HG02610 (cell line): ENCODE results near the gene AP1M1.
A peak's percentile ranks its signal among the peaks of the same experiment; 100 is the strongest.

Experiments used
- ATAC-seq: cut with Tn5 transposase; IDR thresholded peaks from one replicate; pipeline ENCODE4 v1.9.1; 2021; ENCODE audit warnings: mild to moderate bottlenecking, moderate library complexity; ENCODE audit not compliant: unreplicated experiment

Gene AP1M1

DNA sequence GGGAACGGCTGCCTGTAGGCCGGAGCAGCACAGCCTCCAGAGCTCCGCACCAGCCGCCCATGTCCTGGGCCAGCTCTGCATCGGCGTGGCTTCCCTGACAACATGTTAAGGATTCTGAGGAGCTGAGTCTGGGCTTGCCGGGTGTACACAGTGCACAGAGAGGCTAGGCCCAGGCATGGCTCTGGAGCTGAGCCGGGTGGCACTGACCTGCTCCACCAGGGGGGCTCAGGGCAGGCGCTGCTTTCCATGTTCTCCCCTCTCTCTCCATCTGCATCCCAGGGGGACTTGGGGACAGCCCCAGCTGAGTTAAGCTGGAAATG lies 31.6 kb downstream of the AP1M1 start:
- ATAC-seq, result no peak

DNA sequence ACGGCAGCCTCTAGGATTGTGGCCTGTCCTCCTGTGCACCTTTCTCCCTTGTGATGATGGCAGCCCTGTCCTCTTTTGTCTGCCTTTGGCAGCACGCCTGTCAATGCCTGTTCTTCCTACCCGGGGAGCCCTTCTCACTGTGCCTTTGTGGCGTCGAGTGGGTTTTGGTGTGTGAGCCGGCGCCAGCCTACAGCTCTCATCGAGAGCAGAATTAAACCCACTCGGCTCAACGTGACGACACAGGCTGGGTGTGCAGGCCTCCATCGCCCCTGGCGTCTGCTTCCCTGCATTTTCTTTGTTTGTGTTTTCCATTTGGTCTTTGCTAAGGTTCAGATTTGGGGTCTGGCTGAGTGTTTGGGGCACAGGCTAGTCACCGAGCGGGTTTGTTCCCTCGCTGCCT lies 34.4 kb downstream of the AP1M1 start:
- no peak for ATAC-seq

DNA sequence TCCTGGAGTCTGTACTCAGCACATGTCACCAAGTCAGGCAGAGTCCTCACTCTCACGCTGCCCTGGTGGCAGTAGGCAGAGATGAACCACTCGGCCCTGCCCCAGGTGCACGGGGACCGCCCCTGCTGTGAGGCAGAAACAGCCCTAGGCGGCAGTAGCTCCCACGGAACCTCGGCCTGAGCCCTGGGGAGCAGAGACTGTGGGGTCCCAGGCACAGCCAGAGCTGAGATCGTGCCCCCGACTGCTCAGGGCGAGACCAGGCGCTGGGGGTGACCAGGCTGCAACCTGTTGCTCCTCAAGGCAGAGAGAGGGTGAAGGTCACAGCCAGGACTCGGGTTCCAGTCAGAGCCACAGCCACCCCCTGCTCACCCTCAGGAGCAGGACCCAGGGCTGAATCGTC lies 34.9 kb downstream of the AP1M1 start:
- no peak for ATAC-seq

DNA sequence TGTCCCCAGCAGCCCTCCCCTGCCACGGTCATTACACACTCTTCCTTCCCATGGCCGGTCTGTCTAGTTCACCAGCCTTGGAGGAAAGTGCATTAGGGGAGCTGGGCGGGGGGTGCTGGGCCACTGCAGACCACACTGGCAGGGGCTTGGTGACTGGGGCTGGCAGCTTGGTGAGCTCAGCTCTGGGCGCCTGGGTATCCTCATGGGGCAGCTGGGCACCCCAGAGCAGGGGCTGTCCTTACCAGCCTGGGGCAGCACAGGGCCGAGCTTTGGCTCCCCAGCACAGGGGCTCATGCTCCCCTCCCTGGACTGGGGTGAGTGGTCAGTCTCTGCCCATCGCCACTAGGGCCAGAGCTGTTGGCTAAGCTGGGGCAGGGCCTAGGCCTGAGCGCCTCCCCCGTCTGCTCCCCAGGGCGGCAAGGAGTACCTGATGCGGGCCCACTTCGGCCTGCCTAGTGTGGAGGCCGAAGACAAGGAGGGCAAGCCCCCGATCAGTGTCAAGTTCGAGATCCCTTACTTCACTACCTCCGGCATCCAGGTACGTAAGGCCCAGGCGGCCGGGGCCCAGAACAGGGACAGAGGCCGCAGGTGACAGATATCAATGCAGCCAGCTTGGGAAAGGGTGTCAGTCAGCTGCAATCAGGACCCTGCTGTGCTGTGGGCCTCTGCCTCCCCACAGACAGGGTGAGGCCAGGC lies 35.5 kb downstream of the AP1M1 start:
- no peak for ATAC-seq

DNA sequence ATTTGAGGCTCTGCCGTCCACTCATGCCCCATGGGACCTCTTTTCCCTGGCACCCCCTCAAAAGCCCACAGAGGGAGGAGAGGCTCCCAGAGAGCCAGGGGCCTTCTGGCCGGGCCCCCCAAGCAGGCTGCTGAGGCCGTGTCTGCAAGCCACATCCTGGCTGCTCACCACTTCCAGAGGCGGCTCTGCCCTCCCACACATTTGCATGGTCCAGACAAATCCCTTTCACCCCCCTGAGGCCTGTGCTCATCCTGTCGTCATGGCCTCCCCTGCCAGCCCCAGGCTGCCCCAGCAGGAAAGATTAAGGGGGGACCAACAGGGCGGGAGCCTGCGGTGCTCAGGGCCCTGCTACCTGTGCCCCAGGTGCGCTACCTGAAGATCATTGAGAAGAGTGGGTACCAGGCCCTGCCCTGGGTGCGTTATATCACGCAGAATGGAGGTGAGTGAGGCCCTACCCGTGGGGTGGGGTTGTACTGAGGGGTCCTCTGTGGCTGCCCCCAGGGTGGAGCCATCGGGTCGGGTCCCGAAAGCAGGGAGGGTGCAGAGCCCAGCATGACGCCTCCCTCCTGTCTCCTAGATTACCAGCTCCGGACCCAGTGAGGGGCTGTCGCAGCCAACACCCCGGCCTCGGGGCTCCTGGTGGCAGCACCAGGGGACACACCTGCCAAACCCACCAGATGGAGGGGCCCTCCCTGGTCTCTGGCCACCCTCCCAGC lies 36.3 kb downstream of the AP1M1 start:
- no peak for ATAC-seq

DNA sequence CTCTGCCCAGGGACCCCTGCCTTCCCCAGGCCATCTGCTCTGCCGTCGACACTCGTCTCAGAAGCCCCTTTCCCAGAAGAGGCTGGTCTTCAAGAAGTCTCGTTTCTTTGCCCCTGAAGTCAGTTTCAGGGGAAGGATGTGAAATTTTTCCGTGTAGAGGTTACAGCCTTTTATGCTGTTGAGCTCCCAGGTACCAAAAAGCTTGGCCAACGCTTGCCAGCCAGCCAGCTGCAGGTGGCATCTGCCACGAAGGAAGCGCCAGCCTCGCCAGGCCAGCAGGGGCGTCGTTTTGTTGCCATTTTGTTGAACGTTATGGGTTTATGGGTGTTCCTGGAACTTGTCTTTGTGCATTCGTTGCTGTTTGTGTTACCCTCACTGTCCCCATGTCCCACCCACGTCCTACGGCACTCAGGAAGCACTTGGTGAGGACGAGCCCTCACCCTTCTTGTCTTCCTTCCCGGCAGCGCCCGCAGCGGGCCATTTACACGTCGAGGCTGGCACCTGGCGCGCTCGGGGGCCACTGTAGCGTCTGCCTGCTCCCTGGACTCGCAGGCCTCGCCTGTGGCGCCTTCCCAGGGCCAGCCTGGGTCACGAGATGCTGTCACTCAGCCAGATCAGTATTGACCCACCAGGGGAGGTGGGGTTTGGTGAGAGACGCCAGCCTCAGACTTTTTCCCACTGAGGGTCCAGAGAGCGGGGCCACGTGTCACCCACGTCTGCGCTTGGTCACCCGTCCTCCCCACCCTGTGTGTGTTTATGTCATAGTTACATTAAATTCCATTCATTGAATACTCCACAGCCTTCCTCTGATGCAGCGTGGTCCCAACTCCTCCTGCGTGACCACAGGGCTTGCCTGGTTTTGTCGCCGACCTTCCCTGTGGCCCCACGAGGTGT lies 37.1 kb downstream of the AP1M1 start:
- ATAC-seq, result no peak

DNA sequence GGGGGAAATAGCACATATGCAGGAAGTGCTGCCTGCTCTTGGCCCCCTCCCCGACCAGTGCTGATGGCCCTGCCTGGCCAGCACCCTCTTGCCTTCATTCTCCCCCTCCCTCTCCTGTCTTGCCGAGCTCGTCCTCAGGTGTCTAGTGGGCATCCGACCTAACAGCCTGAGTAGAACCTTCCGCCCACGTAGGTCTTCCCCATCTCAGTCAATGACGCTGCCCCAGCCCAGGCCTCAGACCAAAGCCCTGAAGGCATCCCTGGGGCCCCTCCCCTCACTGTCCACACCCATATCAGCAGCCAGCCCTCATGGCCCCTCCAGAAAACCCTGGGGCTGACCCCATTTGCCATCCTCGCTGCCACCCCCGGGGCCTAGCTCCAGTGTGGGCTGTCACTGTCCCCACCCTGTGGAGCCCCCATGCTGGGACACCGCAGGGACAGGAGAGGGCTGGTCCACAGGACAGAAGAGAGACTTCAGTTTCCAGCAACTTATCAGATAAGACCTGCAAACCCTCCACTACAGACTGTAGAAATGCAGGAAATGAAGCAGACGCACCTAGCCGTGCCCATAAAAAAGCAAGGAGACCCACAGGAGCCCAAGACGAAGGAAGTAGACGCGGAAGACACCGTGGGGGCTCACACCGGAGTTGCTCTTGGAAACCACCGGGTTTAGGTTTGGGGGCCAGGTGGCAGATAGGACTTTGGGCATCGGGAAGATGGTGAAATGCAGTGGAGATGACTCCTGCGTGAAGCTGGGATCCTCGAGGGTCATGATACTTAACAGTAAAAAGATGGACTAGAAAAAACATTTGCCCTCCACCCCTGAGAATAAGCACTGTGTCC lies 38.3 kb downstream of the AP1M1 start:
- ATAC-seq, result no peak

DNA sequence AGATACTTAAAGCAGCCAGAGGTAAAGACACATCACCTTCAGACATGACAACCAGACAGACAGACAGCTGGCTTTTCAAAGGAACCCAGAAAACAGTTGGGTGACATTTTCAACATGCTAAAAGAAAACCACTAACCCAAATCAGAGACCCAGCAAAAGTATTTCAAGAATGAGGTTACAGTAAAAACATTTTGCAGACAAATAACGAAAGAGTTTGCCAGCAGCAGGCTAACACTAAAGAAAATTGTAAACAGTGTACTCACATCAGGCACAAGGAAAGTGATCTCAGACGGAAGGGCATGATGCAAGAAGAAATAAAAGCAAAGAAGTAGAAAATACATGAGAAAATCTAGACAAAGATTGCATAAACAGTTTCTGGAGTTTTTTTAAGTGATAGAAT lies 46.4 kb downstream of the AP1M1 start:
- ATAC-seq, result no peak

DNA sequence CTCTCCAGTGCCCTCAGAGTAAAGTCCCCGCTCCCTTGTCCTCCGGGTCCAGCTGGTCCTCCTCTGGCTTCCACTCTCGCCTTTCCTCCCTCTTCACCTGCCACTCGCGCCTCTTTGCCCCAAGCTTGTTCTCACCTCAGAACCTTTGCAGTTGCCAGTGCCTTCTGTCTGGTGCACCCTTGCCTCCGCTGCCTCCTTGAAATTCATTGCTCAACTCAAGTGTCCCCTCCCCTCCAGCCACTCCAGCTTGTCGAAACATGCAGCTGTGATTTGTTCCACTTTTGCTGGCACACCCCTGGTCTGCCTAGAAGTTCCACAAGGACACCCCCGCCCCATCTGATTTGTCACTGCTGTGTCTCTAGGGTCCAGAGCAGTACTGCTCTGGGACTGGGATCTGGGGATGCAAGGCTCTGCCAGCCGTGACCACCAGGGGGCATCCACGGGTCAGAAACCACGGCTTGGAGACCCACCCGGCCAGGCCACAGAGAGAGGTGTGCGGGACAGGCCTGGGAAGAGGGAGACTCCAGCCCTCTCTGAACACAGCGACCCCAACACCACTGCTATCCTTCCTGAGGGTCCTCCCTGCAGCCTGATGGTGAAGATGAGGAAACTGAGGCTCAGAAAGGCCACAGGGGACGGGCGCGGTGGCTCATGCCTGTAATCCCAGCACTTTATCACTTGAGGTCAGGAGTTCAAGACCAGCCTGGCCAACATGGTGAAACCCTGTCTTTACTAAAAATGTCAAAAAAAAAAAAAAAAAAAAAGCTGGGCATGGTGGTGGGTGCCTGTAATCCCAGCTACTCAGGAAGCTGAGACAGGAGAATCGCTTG lies 49.9 kb downstream of the AP1M1 start:
- ATAC-seq, result peak; percentile 48

DNA sequence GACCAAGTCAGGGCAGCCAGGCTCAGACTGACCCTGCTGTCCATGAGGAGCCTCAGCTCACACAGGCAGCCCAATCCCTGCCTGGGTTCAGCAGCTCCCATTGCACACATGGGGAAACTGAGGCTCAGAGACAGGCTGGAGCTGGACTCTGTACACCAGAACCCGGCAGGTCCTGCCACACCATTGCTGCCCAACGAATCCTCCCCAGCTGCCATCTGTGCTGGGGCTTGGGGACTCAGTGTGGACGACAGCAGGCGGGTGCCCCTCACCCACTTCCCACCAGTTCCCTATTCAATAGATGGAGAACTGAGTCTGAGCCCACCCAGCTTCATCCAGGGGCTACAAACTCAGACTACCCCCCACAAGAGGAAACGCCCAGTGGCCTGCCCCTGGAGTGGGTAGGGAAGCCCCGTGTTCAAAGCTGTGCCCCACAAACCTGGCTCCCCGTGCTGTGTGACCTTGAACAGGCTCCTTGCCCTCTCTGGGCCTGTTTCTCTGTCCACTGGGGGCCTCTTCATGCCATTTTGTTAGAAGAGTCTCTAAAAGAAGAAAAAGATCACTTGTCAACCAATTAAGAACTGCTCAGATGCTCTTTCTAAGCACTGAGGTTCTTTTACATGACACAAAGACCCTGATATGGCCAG lies 50.8 kb downstream of the AP1M1 start:
- no peak for ATAC-seq

DNA sequence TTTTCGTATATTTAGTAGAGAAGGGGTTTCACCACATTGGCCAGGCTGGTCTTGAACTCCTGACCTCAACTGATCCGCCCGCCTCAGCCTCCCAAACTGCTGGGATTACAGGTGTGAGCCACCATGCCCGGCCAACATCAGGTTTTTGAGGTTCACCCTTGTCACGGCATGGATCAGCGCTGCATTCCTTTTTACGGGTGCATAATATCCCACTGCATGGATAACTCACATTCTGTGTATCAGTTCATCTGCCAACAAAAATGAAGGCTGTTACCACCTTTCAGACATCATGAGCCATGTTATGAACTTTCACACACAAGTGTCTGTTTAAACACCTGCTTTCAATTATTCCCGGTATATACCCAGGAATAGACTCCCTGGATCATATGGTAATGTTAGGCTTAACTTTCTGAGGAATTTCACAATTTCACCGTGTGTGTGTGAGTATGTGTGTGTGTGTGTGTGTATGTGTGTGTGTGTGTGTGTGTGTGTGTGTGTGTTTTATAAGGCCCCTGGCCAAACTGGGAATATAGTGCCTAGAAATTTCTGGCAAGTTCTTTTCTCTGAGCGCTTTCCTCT lies 52.2 kb downstream of the AP1M1 start:
- ATAC-seq, result no peak

DNA sequence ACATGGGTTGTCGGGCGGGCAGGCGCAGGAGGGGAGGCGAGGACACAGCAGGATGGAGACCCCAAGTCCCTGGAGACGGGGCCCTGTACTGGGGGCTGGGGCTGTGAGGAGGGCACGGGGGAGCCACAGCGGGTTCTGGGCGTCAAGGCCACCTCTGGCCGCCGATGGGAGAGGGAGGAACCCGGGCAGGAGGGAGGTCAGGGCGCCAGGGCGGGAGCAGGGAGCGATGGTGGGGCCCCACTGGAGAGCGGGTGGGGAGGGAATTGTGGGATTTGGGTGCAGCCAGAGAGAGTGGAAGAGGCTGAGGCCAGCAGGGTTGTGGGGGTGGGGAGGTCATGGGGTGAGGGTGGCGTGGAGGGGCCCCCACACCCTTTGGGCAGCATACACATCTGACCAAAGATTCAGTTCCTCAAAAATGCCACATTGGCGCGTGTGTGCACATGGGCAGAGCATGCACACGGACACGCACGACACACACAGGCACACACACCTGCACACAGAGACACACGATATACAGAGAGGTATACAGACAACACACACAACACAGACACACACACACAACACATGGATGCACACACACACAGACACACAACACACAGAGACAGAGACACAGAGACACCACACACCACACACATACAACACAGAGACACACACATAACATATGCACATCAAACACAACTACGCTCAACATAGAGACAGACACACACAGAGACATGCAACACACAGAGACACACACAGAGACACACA lies 54.9 kb downstream of the AP1M1 start:
- ATAC-seq, result no peak

DNA sequence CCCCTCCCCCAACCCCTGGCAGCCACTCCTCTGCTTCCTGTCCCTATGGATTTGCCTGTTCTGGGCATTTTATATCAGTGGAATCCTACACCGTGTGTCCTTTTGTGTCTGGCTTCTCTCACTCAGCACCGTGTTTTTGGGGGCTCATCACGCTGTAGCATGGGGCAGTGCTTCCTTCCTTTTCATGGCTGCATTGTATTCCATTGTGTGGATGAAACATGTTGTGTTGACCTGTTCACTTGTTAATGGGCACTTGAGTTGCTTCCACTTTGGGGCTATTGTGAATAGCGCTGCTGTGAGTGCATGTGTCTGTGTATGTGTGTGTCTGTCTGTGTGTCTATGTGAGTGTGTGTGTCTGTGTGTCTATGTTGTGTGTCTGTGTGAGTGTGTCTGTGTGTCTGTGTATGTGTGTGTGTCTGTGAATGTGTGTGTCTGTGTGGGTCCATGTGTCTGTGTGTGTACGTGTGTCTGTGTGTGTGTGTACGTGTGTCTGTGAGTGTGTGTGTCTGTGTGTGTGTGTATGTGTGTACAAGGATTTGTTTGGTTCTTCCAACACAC lies 57.2 kb downstream of the AP1M1 start:
- ATAC-seq, result no peak

DNA sequence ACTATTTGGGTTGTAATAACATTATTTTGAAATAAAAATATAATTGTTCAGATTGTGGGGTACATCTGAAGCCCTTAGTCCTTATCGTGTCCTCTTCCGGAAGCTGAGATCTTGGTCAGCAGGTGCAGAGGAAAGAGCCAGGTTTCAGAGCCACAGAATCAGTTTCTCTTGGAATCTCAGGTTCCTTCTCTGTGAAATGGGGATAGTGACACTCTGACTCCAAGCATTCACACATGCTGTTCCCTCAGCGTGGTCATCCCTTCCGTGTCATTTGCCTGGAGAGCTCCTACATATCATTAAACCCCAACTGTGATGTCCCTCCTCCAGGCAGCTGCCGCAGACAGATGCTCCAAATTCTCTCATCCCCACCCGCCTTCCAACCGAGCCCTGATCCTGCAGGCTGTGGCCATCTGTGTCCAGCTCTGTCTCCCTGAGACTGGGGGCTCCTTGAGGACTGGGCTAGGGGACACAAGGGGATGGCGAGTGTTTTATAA lies 59.8 kb downstream of the AP1M1 start:
- no peak for ATAC-seq

DNA sequence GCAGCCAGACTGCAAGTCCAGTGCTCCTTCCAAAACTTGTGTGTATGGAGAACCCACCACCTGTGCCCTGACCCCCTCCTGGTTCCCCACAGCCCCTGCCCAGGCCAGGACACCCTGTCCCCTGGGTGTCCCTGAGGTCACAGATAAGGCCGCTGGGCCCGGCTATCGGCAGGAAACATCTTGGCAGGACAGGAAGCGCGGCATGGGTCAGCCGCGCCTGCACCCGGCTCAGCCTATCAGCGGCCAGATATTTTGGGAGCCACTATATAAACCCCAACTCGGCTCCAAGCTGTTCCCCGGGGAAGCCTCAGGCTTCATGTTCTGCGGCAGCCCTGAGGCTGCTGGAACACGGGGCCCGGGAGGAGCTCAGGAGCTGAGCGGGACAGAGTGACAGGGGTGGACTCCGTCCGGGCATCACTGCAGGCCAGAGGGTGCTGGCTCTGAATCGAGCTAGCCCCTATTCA lies 60.8 kb downstream of the AP1M1 start:
- no peak for ATAC-seq

DNA sequence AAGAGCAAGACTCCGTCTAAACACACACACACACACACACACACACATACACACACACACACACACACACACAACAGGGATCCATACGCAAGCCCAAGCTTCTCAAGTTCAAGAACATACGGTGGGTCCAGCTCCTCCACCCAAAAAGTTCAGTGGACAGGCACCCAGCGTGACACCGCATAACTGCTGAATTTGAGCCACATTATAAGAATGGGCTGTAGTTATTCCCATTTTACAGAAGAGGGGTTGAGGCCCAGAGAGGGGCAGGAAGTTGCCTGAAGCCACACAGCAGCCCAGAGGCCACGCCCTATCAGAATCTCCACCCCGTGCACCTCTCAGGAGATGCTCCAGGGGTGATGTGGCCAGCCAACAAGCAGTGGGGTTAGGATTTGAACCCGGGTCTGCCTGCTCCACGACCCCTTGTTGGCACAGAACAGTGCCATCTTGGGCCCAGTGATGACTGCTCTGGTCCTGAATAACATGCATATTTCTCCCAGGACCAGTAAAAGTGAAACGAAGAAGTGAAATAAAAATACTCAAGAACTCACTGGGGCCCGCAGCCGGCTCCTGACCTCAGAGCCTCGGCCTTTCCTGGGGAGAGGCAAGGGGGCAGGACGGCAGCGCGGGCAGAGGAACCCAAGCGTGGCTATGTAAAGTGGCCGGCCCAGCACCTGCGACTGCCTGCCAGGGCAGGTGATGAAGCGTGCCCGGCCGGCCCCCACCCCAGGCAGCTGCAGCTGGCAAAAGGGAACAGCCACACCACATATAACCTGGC lies 61.9 kb downstream of the AP1M1 start:
- ATAC-seq, result peak; percentile 65

DNA sequence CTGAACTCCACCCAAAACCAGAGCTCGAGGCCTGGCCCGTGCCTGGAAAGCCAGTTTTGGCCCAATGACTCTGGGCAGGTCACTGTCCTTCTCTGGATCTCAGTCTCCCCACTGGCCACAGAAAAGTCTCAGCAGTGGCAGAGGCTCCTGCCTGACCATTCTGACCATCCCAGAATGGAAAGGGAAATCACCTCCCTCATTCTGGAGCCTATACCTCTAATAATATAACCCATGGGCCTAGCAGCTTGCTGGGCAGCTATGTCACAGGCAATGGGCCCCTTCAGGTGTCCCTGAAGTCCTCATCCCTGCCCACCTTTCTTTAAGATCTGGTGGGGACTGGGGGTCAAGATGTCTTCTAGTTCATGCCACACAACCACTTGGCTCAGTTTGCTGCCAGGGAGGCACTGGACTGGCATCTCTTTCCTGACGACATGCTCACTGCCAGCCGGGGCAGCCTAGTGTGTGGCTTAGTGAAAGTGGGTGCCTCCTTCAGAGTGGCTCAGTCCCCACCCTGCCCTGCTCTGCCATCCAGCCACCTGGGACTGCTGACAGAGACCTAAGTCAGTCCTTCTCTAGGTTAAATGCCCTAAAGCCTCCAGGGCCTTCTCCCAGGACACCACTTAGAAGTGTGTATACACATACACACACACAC lies 62.6 kb downstream of the AP1M1 start:
- no peak for ATAC-seq
